ENCODE measurements around the gene TLR9.

Gene TLR9

GRCh38 chr3:52197842-52198625, 27.4 kb downstream of the TLR9 start, which contains the start of gene ALAS1:
ALAS1 (plus strand) TSS chr3:52198160; CDS start chr3:52199242, 1,082 bp downstream.
- peaks cover 24% of the 10 kb centered on the region for H3K79me2 ChIP-seq (ENCODE audit: insufficient read depth, low read length)
- H3K4me2 ChIP-seq (ENCODE audit: insufficient read depth, low read length) = peak within 1 kb of the TSS; percentile 97
- ATAC-seq (ENCODE audit: insufficient read depth, low read depth) (peak; percentile 96), DNase-seq (peak; percentile 93)
- no peaks in the 10 kb centered on the region for H3K9me3 ChIP-seq (ENCODE audit: insufficient read depth, low read length, severe bottlenecking)
- peak within 1 kb of the TSS; percentile 83 for H3K27ac ChIP-seq (ENCODE audit: low read length)
- H2AFZ ChIP-seq (ENCODE audit: low read depth, low read length) = peak within 1 kb of the TSS; percentile 90
- no peaks in the 10 kb centered on the region for H3K27me3 ChIP-seq (ENCODE audit: insufficient read depth, low read length, poor library complexity)
- H3K9ac ChIP-seq (ENCODE audit: low read depth, low read length) = peak within 1 kb of the TSS; percentile 86
- H3K4me3 ChIP-seq (ENCODE audit: low read depth in 1 of 2, low read length in 2 of 2) = peak within 1 kb of the TSS; percentile 72 to 87
- peaks cover 32% of the 10 kb centered on the region for H3K36me3 ChIP-seq (ENCODE audit: insufficient read depth, low read length)
- peaks cover 29% of the 10 kb centered on the region for H3K4me1 ChIP-seq (ENCODE audit: insufficient read depth, low read length)
- H4K20me1 ChIP-seq (ENCODE audit: insufficient read depth, low read length) = 0 out of 2 replicates have a peak, but pooled peaks cover 3% of the 10 kb centered on the region
- TF ChIP-seq CTCF (IDR thresholded peaks at IDR 0.05; ENCODE audit: borderline replicate concordance, extremely low read depth, low read length, poor library complexity, severe bottlenecking) = peak; percentile 37
- TF ChIP-seq EZH2 (IDR thresholded peaks at IDR 0.05; ENCODE audit: borderline replicate concordance, low read depth, low read length, severe bottlenecking) = no peak

- Histone ChIP-seq H3K36me3 (ENCODE audit: insufficient read depth, low read length) (peaks cover 26% of the 10 kb centered on the region), H4K20me1 (ENCODE audit: insufficient read depth, low read length) (0 out of 2 replicates have a peak, but pooled peaks cover 3% of the 10 kb centered on the region), H3K27ac (ENCODE audit: low read length) (peak overlapping the region; percentile 83), H3K4me3 (ENCODE audit: low read depth in 1 of 2, low read length in 2 of 2) (peak overlapping the region in 1 of 2 experiments; percentile 87; a peak in 2 of 4 replicates), H3K27me3 (ENCODE audit: insufficient read depth, low read length, poor library complexity) (no peaks in the 10 kb centered on the region), H2AFZ (ENCODE audit: low read depth, low read length) (peak overlapping the region; percentile 90), H3K4me1 (ENCODE audit: insufficient read depth, low read length) (peaks cover 29% of the 10 kb centered on the region), H3K9me3 (ENCODE audit: insufficient read depth, low read length, severe bottlenecking) (no peaks in the 10 kb centered on the region), H3K9ac (ENCODE audit: low read depth, low read length) (peak overlapping the region; percentile 86), H3K79me2 (ENCODE audit: insufficient read depth, low read length) (peaks cover 24% of the 10 kb centered on the region), H3K4me2 (ENCODE audit: insufficient read depth, low read length) (peak overlapping the region; percentile 97)
- no peak for DNase-seq
- ATAC-seq (ENCODE audit: insufficient read depth, low read depth) = no peak; the same call in 2 of the 3 replicates
- TF ChIP-seq EZH2 (IDR thresholded peaks at IDR 0.05; ENCODE audit: borderline replicate concordance, low read depth, low read length, severe bottlenecking) = no peak
- TF ChIP-seq CTCF (IDR thresholded peaks at IDR 0.05; ENCODE audit: borderline replicate concordance, extremely low read depth, low read length, poor library complexity, severe bottlenecking) = no peak
These were observed 28.0 kb downstream of the TLR9 start for GRCh38 chr3:52197499-52197841.

GRCh38 chr3:52196977-52197376, 28.5 kb downstream of the TLR9 start:
- peak overlapping the region; percentile 86 for H3K9ac ChIP-seq (ENCODE audit: low read depth, low read length)
- peaks cover 29% of the 10 kb centered on the region for H3K4me1 ChIP-seq (ENCODE audit: insufficient read depth, low read length)
- peak overlapping the region; percentile 90 for H2AFZ ChIP-seq (ENCODE audit: low read depth, low read length)

More at GRCh38 chr3:52196977-52197376, 28.5 kb downstream of the TLR9 start:
- Histone ChIP-seq H3K4me2 (ENCODE audit: insufficient read depth, low read length) (peak overlapping the region; percentile 97), H3K9me3 (ENCODE audit: insufficient read depth, low read length, severe bottlenecking) (no peaks in the 10 kb centered on the region), H4K20me1 (ENCODE audit: insufficient read depth, low read length) (0 out of 2 replicates have a peak, but pooled peaks cover 3% of the 10 kb centered on the region), H3K36me3 (ENCODE audit: insufficient read depth, low read length) (peaks cover 21% of the 10 kb centered on the region), H3K79me2 (ENCODE audit: insufficient read depth, low read length) (peaks cover 24% of the 10 kb centered on the region), H3K27ac (ENCODE audit: low read length) (peak overlapping the region; percentile 83), H3K4me3 (ENCODE audit: low read depth in 1 of 2, low read length in 2 of 2) (peak overlapping the region in 1 of 2 experiments; percentile 87; a peak in 1 of 4 replicates), H3K27me3 (ENCODE audit: insufficient read depth, low read length, poor library complexity) (no peaks in the 10 kb centered on the region)
- no peak for ATAC-seq (ENCODE audit: insufficient read depth, low read depth)
- no peak for DNase-seq
- no peak for TF ChIP-seq EZH2 (IDR thresholded peaks at IDR 0.05; ENCODE audit: borderline replicate concordance, low read depth, low read length, severe bottlenecking)
- TF ChIP-seq CTCF (IDR thresholded peaks at IDR 0.05; ENCODE audit: borderline replicate concordance, extremely low read depth, low read length, poor library complexity, severe bottlenecking) = no peak

Measured in DND-41 (cell line).